ENCODE data around the gene MC1R. TPM values are rescaled to one million over a fixed set of nuclear protein-coding genes. Genes with fewer than 3 reads are reported as not detected.

MC1R gene
- total RNA-seq, 1 experiment from 2014 or later: 12.2 TPM

DNA sequence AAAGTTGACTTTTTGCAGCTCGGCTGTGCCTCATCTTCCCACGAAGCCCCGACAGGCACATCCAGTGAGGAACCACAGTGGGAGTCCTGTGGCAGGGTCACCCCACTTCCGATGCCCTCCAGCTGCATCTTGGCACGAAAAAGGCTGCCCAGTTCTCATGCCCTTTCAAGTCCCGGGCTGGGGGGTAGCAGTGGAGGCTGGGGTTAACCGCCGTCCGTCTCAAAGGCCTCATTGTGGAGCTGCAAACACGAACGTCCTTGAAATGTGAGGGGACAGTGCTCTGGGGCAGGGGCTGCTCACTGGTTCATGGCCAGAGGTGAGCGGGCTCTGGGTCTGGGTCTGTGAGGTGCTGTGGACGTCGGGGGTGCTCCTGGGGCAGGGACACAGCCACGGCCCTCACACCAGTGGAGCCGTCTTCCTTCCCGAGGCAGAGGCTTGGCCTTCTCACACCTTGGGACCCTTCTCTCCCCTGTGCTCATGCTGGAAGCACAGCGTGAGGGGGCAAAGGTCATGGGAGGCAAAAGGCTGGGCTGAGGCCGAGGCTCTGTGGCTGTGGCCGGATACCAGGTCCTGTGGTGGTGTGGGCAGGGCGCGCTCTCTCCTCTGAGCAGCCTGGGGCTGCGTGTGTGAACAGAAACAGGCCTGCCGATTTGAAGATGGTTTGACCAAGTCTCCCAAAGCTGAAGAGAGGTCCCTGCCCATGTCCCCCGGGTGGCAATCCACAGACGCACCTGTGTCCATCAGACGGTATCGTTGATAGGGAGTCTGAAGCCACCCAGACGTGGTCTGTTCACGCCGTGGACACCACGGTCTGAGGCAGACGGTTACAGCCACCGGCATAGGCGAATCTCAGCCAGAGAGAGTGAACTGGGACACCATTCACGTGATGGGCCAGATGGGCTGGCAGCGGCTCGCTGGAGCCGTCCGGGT, 3.1 kb upstream of the MC1R start:
- intact Hi-C loops (cut with micrococcal nuclease): no loop called here
- no peaks in the 10 kb centered on the region for H3K79me2 ChIP-seq (ENCODE audit: insufficient read depth, low read length)
- no peak overlapping the region for H3K4me3 ChIP-seq (replicated peaks in 1 of 2; ENCODE audit: low read depth in 1 of 2, low read length in 2 of 2)
- H3K27ac ChIP-seq (ENCODE audit: low read depth, low read length): no peak overlapping the region
- H3K27me3 ChIP-seq (ENCODE audit: insufficient read depth, low read length): no peaks in the 10 kb centered on the region
- H3K36me3 ChIP-seq (ENCODE audit: control insufficient read depth in 1 of 2, insufficient read depth in 2 of 2, low read length in 2 of 2): peaks cover 2 to 13% of the 10 kb centered on the region in 2 experiments; a peak in 3 of 4 replicates
- no peaks in the 10 kb centered on the region for H3K9me3 ChIP-seq (ENCODE audit: control insufficient read depth in 1 of 2, insufficient read depth in 1 of 2, low read depth in 1 of 2, low read length in 2 of 2)
- ChIA-PET RAD21 (ENCODE audit: low non-redundant PET in 1 of 2, low total read pairs in 2 of 2, uncharacterized antibody in 2 of 2, unreplicated experiment in 2 of 2) (no interaction called here), CTCF (no interaction called here), POLR2A (no interaction called here)
- no peak overlapping the region for H3K4me2 ChIP-seq (ENCODE audit: low read length)
- DNase-seq (ENCODE audit: low read depth, low spot score): no peak
- H4K20me1 ChIP-seq (ENCODE audit: insufficient read depth): no peaks in the 10 kb centered on the region
- H3K9ac ChIP-seq (ENCODE audit: low read length): no peak overlapping the region
- BruUV-seq (replicated peaks): no TSS peak
- TF ChIP-seq SRF (IDR thresholded peaks at IDR 0.05; ENCODE audit: low read depth): no peak
- TF ChIP-seq, protein P1, sequence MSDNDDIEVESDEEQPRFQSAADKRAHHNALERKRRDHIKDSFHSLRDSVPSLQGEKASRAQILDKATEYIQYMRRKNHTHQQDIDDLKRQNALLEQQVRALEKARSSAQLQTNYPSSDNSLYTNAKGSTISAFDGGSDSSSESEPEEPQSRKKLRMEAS (IDR thresholded peaks at IDR 0.05): no peak
- TF ChIP-seq CEBPB (IDR thresholded peaks at IDR 0.05; ENCODE audit: low read depth): no peak
- TF ChIP-seq TCF7L2 (IDR thresholded peaks at IDR 0.05; ENCODE audit: borderline replicate concordance, extremely low read depth, insufficient read depth, insufficient read length): no peak
- TF ChIP-seq, protein P2, sequence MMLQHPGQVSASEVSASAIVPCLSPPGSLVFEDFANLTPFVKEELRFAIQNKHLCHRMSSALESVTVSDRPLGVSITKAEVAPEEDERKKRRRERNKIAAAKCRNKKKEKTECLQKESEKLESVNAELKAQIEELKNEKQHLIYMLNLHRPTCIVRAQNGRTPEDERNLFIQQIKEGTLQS (IDR thresholded peaks at IDR 0.05): no peak
- TF ChIP-seq SIN3A (IDR thresholded peaks at IDR 0.05; ENCODE audit: low read depth): no peak
- no peak for TF ChIP-seq YY1 (IDR thresholded peaks at IDR 0.05; ENCODE audit: extremely low read depth, insufficient replicate concordance, low read depth, low read length)
- TF ChIP-seq FOSL1 (IDR thresholded peaks at IDR 0.05; ENCODE audit: low read depth): no peak
- no peak for TF ChIP-seq ZNF274 (IDR thresholded peaks at IDR 0.05; ENCODE audit: low read depth, low read length)
- TF ChIP-seq ZFX (IDR thresholded peaks at IDR 0.05): no peak
- TF ChIP-seq ZBTB33 (IDR thresholded peaks at IDR 0.05; ENCODE audit: extremely low read depth, insufficient replicate concordance, low read length): no peak
- TF ChIP-seq EZH2phosphoT487 (IDR thresholded peaks at IDR 0.05; ENCODE audit: borderline replicate concordance): no peak
- TF ChIP-seq SP1 (IDR thresholded peaks at IDR 0.05; ENCODE audit: low read depth): no peak
- no peak for TF ChIP-seq EGR1 (IDR thresholded peaks at IDR 0.05; ENCODE audit: low read depth)
- TF ChIP-seq ELF1 (IDR thresholded peaks at IDR 0.05; ENCODE audit: borderline replicate concordance, low read depth): no peak
- no peak for TF ChIP-seq POLR2A (IDR thresholded peaks at IDR 0.05; ENCODE audit: borderline replicate concordance, extremely low read depth, insufficient read depth, insufficient read length)
- TF ChIP-seq, protein P3, sequence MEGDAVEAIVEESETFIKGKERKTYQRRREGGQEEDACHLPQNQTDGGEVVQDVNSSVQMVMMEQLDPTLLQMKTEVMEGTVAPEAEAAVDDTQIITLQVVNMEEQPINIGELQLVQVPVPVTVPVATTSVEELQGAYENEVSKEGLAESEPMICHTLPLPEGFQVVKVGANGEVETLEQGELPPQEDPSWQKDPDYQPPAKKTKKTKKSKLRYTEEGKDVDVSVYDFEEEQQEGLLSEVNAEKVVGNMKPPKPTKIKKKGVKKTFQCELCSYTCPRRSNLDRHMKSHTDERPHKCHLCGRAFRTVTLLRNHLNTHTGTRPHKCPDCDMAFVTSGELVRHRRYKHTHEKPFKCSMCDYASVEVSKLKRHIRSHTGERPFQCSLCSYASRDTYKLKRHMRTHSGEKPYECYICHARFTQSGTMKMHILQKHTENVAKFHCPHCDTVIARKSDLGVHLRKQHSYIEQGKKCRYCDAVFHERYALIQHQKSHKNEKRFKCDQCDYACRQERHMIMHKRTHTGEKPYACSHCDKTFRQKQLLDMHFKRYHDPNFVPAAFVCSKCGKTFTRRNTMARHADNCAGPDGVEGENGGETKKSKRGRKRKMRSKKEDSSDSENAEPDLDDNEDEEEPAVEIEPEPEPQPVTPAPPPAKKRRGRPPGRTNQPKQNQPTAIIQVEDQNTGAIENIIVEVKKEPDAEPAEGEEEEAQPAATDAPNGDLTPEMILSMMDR (IDR thresholded peaks at IDR 0.05 in 2 of 3, conservative IDR thresholded peaks at IDR 0.05 in 1 of 3; ENCODE audit: borderline replicate concordance in 1 of 3, insufficient read depth in 1 of 3, low read depth in 2 of 3, low read length in 2 of 3): no peak
- no peak for TF ChIP-seq JUND (IDR thresholded peaks at IDR 0.05)
- no peak for TF ChIP-seq CBX3 (IDR thresholded peaks at IDR 0.05; ENCODE audit: low read depth)
- no peak for TF ChIP-seq EZH2 (IDR thresholded peaks at IDR 0.05)
- ATAC-seq: no peak
- no peak overlapping the region for H2AFZ ChIP-seq (ENCODE audit: low read depth, low read length, poor library complexity, severe bottlenecking)
- peaks cover 41 to 48% of the 10 kb centered on the region in 2 experiments for H3K4me1 ChIP-seq (ENCODE audit: control insufficient read depth in 1 of 2, insufficient read depth in 2 of 2, low read length in 2 of 2)
- no peaks in the 10 kb centered on the region for H3K9me2 ChIP-seq (ENCODE audit: insufficient read depth)
